ENCODE results near the gene PAX2.

PAX2 gene

GRCh38 chr10:100740476-100741377 lies 4.7 kb upstream of the PAX2 start:
- no peak for DNase-seq

GRCh38 chr10:100741378-100742075 lies 3.9 kb upstream of the PAX2 start:
- DNase-seq, result no peak

GRCh38 chr10:100742076-100742771 lies 3.2 kb upstream of the PAX2 start:
- no peak for DNase-seq

- no peak for DNase-seq
Observed at GRCh38 chr10:100742936-100743335, 2.4 kb upstream of the PAX2 start.

- peak; percentile 37 for DNase-seq
Observed at GRCh38 chr10:100743626-100744135, 1.7 kb upstream of the PAX2 start.

- no peak for DNase-seq
Observed at GRCh38 chr10:100744136-100744986, 1.0 kb upstream of the PAX2 start.

GRCh38 chr10:100745882-100746783 lies 751 bp downstream of the PAX2 start:
- no peak for DNase-seq

GRCh38 chr10:100746784-100747455 lies 1.5 kb downstream of the PAX2 start:
- no peak for DNase-seq

GRCh38 chr10:100747456-100748230 lies 2.3 kb downstream of the PAX2 start:
- DNase-seq, result no peak

GRCh38 chr10:100748231-100749058 lies 3.1 kb downstream of the PAX2 start:
- DNase-seq, result no peak

- no peak for DNase-seq
Observed at GRCh38 chr10:100749059-100749308, 3.6 kb downstream of the PAX2 start.

GRCh38 chr10:100749309-100750217 lies 4.2 kb downstream of the PAX2 start:
- DNase-seq, result no peak

- no peak for DNase-seq
Observed at GRCh38 chr10:100750291-100751210, 5.2 kb downstream of the PAX2 start.

- no peak for DNase-seq
Observed at GRCh38 chr10:100751211-100751933, 6.0 kb downstream of the PAX2 start.

GRCh38 chr10:100755821-100756220 lies 10.4 kb downstream of the PAX2 start:
- no peak for DNase-seq

- no peak for DNase-seq
Observed at GRCh38 chr10:100759331-100759730, 13.9 kb downstream of the PAX2 start.

All from activated CD8-positive, alpha-beta memory T cell treated with anti-CD3 and anti-CD28 coated beads, Interleukin-2, amount 50 U/mL, for 4 hours (primary cell).